ENCODE data around the gene VWCE.

DNA sequence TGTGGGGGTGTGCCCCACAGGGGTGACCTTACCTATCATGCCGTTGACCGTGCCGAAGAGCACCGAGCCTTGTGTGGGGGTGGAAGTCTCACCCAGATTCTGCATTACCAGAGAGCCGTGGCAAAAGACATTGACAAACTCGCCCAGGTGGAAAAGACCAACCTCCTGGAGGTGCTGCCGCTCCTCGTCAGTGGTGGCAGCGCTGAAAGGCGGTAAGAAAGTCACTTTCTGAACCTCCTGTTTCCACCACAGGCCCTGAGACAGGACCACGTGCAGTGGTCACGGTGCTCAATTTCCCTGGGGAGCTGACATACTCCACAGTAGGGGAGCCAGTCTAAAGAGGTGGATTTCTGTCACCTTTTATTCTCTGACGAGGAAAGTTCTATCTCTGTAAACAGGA, 7.4 kb upstream of the VWCE start:
- TF ChIP-seq POU2F2 (IDR thresholded peaks at IDR 0.05; ENCODE audit: low read depth, low read length) (no peak), POLR2A (IDR thresholded peaks at IDR 0.05; ENCODE audit: low read depth, low read length) (no peak), TAF1 (IDR thresholded peaks at IDR 0.05; ENCODE audit: low read depth, low read length) (no peak), POLR2AphosphoS5 (IDR thresholded peaks at IDR 0.05; ENCODE audit: low read depth, low read length) (no peak), PAX5 (IDR thresholded peaks at IDR 0.05; ENCODE audit: insufficient read depth, low read length, severe bottlenecking) (no peak), SPI1 (IDR thresholded peaks at IDR 0.05; ENCODE audit: low read depth, low read length) (no peak)
